COLO668 (cell line): Measurements from ENCODE around the gene ARHGDIG.

Experiments
- DNase-seq: peaks from one replicate; lab custom pipeline; 2025; ENCODE audit not compliant: unreplicated experiment; lab: John Stamatoyannopoulos, UW

The ARHGDIG gene

GRCh38 chr16:296276-296675, 15.9 kb downstream of the ARHGDIG start:
- DNase-seq: no peak

- no peak for DNase-seq
These were observed 16.6 kb downstream of the ARHGDIG start for GRCh38 chr16:296806-297510.

- DNase-seq: no peak
These were observed 17.4 kb downstream of the ARHGDIG start for GRCh38 chr16:297832-298231.

- DNase-seq: no peak
These were observed 20.8 kb downstream of the ARHGDIG start for GRCh38 chr16:301235-301634.

GRCh38 chr16:301950-302349, 21.6 kb downstream of the ARHGDIG start:
- DNase-seq: no peak

GRCh38 chr16:303760-304505, 23.5 kb downstream of the ARHGDIG start:
- DNase-seq: peak; percentile 24

GRCh38 chr16:305916-306626, 25.7 kb downstream of the ARHGDIG start:
- DNase-seq: peak; percentile 19

- no peak for DNase-seq
These were observed 26.6 kb downstream of the ARHGDIG start for GRCh38 chr16:306911-307370.

GRCh38 chr16:307691-308312, 27.4 kb downstream of the ARHGDIG start:
- DNase-seq: no peak

- no peak for DNase-seq
These were observed 29.1 kb downstream of the ARHGDIG start for GRCh38 chr16:309476-309875.

GRCh38 chr16:311725-312124, 31.3 kb downstream of the ARHGDIG start:
- no peak for DNase-seq

- no peak for DNase-seq
These were observed 34.0 kb downstream of the ARHGDIG start for GRCh38 chr16:314351-314750.

- DNase-seq: no peak
These were observed 34.5 kb downstream of the ARHGDIG start for GRCh38 chr16:314795-315299.

GRCh38 chr16:316741-317464, 36.5 kb downstream of the ARHGDIG start:
- no peak for DNase-seq

- no peak for DNase-seq
These were observed 37.2 kb downstream of the ARHGDIG start for GRCh38 chr16:317583-317982.

GRCh38 chr16:318628-319027, 38.2 kb downstream of the ARHGDIG start:
- DNase-seq: no peak

- no peak for DNase-seq
These were observed 39.8 kb downstream of the ARHGDIG start for GRCh38 chr16:320206-320605.

- DNase-seq: no peak
These were observed 41.1 kb downstream of the ARHGDIG start for GRCh38 chr16:321532-321931.

GRCh38 chr16:322476-323143, 42.2 kb downstream of the ARHGDIG start:
- DNase-seq: no peak

- no peak for DNase-seq
These were observed 43.7 kb downstream of the ARHGDIG start for GRCh38 chr16:324201-324450.
